Mucosa of rectum (tissue), 2 donors: ENCODE results near the gene HCAR2.
"Not testable (repeated sequence)": the region's sequence is repeated elsewhere in the genome, so short reads cannot be mapped to it uniquely, and the experiment has no call there.

Experiments
- H3K27ac ChIP-seq, 2 donors: one replicate each; pipeline ENCODE4 v1.7.0; 2013; ENCODE audit warnings: inconsistent platforms in 2 of 2, low read depth in 2 of 2, low read length in 2 of 2
- H3K27me3 ChIP-seq, 2 donors: one replicate each; pipeline ENCODE4 v1.7.0; 2013; ENCODE audit warnings: low read length in 2 of 2; ENCODE audit not compliant: control insufficient read depth in 2 of 2, insufficient read depth in 2 of 2
- H3K36me3 ChIP-seq, 2 donors: one replicate each; pipeline ENCODE4 v1.7.0; 2013; ENCODE audit warnings: low read length in 2 of 2; ENCODE audit not compliant: control insufficient read depth in 2 of 2, insufficient read depth in 2 of 2
- H3K4me1 ChIP-seq, 2 donors: one replicate each; pipeline ENCODE4 v1.7.0; 2013; ENCODE audit warnings: low read length in 2 of 2, mild to moderate bottlenecking in 1 of 2; ENCODE audit not compliant: control insufficient read depth in 2 of 2, insufficient read depth in 2 of 2
- H3K4me3 ChIP-seq, 2 donors: one replicate each; pipeline ENCODE4 v1.7.0; 2013; ENCODE audit warnings: low read length in 2 of 2
- H3K9ac ChIP-seq, 2 donors: one replicate each; pipeline ENCODE4 v1.7.0; 2013; ENCODE audit warnings: low read length in 2 of 2, low read depth in 1 of 2, mild to moderate bottlenecking in 1 of 2
- H3K9me3 ChIP-seq, 2 donors: one replicate each; pipeline ENCODE4 v1.7.0; 2013; ENCODE audit warnings: low read length in 2 of 2; ENCODE audit not compliant: control insufficient read depth in 2 of 2
- donor health status: healthy.
- donor health status: Normal muscosa, but diverticular disease.

HCAR2 gene

DNA sequence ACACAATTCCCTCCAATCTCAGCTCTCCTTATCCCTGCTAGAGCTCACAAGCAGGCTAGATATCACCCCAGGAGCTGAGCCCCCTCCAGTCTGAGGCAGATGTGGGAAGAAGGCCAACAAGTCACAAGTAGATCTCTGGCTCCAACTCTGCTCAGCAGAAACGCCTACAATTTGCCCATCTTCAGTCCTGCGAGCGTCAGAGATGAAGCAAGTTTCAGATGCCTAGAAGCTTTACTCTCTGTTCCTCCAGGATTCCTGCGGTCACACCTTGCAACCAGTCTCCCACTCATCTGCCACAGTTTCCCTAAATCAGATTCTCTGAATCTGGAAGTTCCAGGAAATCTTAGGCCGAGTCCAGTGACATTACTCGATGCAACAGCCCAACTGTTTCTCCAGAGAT lies 12.1 kb upstream of the HCAR2 start:
- H3K27me3 ChIP-seq, H3K9ac ChIP-seq, H3K4me3 ChIP-seq, H3K4me1 ChIP-seq, H3K27ac ChIP-seq, H3K36me3 ChIP-seq, H3K9me3 ChIP-seq: not testable (repeated sequence)

DNA sequence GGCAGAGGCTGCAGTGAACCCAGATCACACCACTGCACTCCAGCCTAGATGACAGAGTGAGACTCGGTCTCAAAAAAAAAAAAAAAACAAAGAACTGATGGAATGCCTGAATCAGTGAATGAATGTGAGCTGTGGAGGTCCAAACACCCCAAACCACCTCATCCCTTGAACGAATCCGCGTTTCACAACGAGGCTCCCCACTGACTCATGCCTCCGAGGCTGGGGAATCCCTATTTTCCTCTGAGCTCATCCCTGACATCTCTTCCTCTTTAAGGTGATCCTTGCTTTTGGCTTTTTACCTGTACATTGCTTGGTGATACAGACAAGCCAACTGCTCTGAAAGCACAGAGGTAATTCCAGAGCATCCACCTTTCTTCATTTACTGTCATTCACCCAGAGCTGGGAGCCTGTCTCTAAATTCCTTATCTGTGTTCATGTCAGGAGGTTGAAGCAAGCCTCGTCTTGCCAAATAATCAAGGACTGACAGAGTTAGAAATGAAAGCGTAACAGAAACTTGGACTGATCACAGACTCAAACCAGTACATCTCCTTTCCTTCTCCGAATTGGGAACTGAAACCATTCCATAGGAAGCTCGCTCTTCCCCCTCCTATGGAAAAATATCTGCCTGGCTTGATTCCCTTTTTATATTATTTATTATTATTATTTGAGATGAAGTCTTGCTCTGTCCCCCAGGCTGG lies 10.5 kb upstream of the HCAR2 start:
- not testable (repeated sequence) for H3K9me3 ChIP-seq, H3K4me3 ChIP-seq, H3K9ac ChIP-seq, H3K4me1 ChIP-seq, H3K27ac ChIP-seq, H3K36me3 ChIP-seq, H3K27me3 ChIP-seq

DNA sequence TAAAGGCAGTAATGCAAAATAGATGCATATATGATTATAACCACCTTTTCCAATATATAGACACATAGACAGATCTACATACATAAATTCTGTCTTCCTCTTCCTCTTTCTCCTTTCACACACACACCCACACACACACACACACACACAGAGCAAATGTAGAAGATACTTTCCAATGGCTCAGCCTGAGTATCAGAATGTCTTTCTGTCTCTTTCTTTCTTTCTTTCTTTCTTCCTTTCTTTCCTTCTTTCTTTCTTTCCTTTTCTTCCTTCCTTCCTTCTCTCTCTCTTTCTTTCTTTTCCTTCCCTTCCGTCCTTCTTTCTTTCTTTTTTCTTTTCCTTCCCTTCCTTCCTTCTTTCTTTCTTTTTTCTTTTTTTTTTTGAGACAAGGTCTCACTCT lies 8.1 kb upstream of the HCAR2 start:
- not testable (repeated sequence) for H3K36me3 ChIP-seq, H3K9me3 ChIP-seq, H3K27ac ChIP-seq

DNA sequence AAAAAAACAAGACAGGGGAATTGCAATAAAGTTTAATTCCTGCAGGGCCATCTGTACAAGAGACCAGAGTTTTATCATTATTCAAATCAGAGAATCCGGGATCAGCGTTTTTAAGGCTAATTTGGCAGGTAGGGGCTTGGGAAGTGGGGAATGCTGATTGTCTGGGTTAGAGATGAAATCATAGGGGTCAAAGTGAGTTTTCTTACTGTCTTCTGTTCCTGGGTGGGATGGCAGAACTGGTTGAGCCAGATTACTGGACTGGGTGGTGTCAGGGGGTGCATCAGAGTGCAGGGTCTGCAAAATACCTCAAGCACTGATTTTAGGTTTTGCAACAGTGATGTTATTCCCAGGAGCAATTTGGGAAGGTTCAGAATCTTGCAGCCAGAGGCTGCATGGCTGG lies 7.2 kb upstream of the HCAR2 start:
- H3K4me1 ChIP-seq, H3K9ac ChIP-seq, H3K27ac ChIP-seq, H3K9me3 ChIP-seq, H3K4me3 ChIP-seq, H3K27me3 ChIP-seq, H3K36me3 ChIP-seq: not testable (repeated sequence)

More for the DNA sequence above, 8.1 kb upstream of the HCAR2 start:
- H3K9ac ChIP-seq, H3K4me1 ChIP-seq, H3K27me3 ChIP-seq, H3K4me3 ChIP-seq: not testable (repeated sequence)

DNA sequence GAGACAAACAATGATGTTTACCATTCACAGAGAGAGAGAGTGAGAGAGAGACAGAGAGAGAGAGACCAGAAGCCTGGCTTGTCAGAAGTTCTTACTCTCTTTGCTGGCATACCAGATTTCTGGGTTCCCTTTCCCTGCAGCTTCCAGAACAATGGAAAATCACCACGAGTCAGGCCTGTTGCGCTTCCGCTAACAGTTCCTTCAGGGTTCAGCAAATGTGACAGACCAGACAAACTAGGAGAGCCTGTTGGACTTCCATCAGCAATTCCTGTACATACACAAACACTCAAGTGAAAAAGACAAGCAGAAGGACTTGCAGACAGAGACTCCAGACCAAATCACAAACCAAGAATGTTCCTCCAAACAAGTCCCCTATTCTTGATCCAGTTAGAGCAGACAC lies 6.1 kb upstream of the HCAR2 start:
- H3K27me3 ChIP-seq, H3K4me1 ChIP-seq, H3K27ac ChIP-seq, H3K9ac ChIP-seq, H3K9me3 ChIP-seq, H3K4me3 ChIP-seq, H3K36me3 ChIP-seq: not testable (repeated sequence)

DNA sequence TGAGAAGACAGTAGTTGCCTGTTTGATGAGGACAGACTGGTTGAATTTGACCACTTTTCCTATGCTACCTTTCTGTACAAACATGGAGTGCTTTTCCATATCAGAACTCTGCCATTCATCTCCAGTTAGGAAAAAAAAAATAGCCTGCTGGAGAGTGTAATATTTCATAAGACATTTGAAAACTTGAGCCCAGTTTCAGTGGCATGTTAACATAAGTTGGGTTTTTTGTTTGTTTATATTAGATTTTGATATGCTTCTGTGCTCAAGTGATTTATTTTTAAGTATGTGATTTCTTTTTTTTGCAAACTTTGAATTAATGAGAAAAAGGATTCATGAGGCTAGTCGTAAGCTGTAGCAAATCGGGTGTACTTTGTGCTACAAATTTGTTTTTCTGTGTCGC lies 684 bp upstream of the HCAR2 start:
- not testable (repeated sequence) for H3K36me3 ChIP-seq, H3K4me1 ChIP-seq, H3K9me3 ChIP-seq, H3K9ac ChIP-seq, H3K4me3 ChIP-seq, H3K27ac ChIP-seq, H3K27me3 ChIP-seq

DNA sequence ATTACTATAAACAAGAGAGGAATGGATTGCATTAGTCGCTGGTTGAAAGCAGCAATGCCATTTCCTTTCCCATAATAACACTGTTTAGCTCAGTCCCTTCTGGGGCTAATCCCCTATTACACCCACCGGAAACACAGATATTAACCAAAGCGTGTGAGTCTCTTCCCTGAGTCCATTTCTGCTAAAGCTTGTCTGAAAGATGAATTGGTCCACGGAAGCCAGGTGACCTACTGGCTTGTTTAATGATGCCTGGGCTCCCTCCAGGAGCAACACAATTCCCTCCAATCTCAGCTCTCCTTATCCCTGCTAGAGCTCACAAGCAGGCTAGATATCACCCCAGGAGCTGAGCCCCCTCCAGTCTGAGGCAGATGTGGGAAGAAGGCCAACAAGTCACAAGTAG lies 1.7 kb downstream of the HCAR2 start:
- not testable (repeated sequence) for H3K27ac ChIP-seq, H3K4me1 ChIP-seq

DNA sequence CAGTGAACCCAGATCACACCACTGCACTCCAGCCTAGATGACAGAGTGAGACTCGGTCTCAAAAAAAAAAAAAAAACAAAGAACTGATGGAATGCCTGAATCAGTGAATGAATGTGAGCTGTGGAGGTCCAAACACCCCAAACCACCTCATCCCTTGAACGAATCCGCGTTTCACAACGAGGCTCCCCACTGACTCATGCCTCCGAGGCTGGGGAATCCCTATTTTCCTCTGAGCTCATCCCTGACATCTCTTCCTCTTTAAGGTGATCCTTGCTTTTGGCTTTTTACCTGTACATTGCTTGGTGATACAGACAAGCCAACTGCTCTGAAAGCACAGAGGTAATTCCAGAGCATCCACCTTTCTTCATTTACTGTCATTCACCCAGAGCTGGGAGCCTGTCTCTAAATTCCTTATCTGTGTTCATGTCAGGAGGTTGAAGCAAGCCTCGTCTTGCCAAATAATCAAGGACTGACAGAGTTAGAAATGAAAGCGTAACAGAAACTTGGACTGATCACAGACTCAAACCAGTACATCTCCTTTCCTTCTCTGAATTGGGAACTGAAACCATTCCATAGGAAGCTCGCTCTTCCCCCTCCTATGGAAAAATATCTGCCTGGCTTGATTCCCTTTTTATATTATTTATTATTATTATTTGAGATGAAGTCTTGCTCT lies 3.0 kb downstream of the HCAR2 start:
- not testable (repeated sequence) for H3K36me3 ChIP-seq, H3K9ac ChIP-seq, H3K4me3 ChIP-seq, H3K27me3 ChIP-seq, H3K4me1 ChIP-seq, H3K9me3 ChIP-seq, H3K27ac ChIP-seq

More for the DNA sequence above, 1.7 kb downstream of the HCAR2 start:
- H3K9me3 ChIP-seq, H3K27me3 ChIP-seq, H3K36me3 ChIP-seq, H3K9ac ChIP-seq, H3K4me3 ChIP-seq: not testable (repeated sequence)

DNA sequence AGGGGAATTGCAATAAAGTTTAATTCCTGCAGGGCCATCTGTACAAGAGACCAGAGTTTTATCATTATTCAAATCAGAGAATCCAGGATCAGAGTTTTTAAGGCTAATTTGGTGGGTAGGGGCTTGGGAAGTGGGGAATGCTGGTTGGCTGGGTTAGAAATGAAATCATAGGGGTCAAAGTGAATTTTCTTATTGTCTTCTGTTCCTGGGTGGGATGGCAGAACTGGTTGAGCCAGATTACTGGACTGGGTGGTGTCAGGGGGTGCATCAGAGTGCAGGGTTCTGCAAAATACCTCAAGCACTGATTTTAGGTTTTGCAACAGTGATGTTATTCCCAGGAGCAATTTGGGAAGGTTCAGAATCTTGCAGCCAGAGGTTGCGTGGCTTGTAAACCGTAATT lies 6.2 kb downstream of the HCAR2 start:
- H3K27ac ChIP-seq, H3K4me1 ChIP-seq, H3K36me3 ChIP-seq, H3K9me3 ChIP-seq, H3K27me3 ChIP-seq, H3K9ac ChIP-seq, H3K4me3 ChIP-seq: not testable (repeated sequence)

DNA sequence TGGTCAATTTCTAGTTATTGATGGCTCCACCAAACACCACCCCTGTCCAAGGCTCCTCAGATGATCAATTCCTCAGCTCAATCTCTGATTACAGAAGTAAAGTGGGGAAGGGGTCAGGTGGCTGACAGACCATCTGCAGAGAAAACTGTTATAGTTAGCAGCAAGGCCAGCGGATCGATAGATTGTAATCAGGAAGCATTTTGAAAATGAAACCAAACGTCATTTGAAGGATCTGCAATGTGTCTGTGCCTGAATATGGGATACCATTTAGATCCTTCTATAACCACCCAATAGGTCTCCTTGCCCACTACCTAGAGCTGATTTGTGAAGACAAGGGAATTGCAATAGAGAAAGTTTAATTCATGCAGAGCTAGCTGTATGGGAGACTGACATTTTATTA lies 11.6 kb downstream of the HCAR2 start:
- H3K4me1 ChIP-seq: no peaks in the 10 kb centered on the region
- H3K27me3 ChIP-seq: no peaks in the 10 kb centered on the region

More for the DNA sequence above, 11.6 kb downstream of the HCAR2 start:
- no peaks in the 10 kb centered on the region for H3K36me3 ChIP-seq
- H3K4me3 ChIP-seq: no peak overlapping the region
- no peaks in the 10 kb centered on the region for H3K9me3 ChIP-seq
- no peak overlapping the region for H3K9ac ChIP-seq
- no peak overlapping the region for H3K27ac ChIP-seq
